ENCODE data around the gene PLEKHA6.

GRCh38 chr1:204242920-204243319, 116.8 kb downstream of the PLEKHA6 start:
- TF ChIP-seq CTCF (IDR thresholded peaks at IDR 0.05), result no peak
- TF ChIP-seq POLR2A (IDR thresholded peaks at IDR 0.05), result no peak

Data from right lobe of liver (tissue), 4 donors.